Measurements from ENCODE around the gene SEPTIN8.

DNA sequence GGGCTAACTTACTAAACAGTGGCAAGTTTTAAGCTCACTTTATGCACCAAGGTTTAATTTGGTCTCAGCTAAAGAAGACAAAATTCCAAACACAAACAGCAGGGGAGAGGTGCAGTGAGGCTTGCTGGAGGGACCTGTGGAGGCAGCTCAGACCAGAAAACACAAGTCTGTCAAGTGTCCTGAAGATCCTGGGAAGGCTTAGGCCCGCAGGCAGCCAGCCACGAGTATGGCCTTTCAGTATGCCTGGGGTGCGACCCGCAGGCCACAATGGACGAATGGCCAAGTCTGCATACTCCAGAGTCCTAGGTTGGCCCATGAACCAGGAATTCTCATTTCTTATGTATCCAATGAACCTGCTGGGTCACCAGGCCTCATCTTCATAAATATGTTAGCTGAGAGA is 20.5 kb downstream of the SEPTIN8 start:
- TF ChIP-seq, protein P1, sequence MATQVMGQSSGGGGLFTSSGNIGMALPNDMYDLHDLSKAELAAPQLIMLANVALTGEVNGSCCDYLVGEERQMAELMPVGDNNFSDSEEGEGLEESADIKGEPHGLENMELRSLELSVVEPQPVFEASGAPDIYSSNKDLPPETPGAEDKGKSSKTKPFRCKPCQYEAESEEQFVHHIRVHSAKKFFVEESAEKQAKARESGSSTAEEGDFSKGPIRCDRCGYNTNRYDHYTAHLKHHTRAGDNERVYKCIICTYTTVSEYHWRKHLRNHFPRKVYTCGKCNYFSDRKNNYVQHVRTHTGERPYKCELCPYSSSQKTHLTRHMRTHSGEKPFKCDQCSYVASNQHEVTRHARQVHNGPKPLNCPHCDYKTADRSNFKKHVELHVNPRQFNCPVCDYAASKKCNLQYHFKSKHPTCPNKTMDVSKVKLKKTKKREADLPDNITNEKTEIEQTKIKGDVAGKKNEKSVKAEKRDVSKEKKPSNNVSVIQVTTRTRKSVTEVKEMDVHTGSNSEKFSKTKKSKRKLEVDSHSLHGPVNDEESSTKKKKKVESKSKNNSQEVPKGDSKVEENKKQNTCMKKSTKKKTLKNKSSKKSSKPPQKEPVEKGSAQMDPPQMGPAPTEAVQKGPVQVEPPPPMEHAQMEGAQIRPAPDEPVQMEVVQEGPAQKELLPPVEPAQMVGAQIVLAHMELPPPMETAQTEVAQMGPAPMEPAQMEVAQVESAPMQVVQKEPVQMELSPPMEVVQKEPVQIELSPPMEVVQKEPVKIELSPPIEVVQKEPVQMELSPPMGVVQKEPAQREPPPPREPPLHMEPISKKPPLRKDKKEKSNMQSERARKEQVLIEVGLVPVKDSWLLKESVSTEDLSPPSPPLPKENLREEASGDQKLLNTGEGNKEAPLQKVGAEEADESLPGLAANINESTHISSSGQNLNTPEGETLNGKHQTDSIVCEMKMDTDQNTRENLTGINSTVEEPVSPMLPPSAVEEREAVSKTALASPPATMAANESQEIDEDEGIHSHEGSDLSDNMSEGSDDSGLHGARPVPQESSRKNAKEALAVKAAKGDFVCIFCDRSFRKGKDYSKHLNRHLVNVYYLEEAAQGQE (IDR thresholded peaks at IDR 0.05; ENCODE audit: insufficient read depth in 1 of 2, low read depth in 2 of 2, low read length in 2 of 2), result no peak
- TF ChIP-seq POLR2AphosphoS5 (IDR thresholded peaks at IDR 0.05; ENCODE audit: low read depth, low read length) (no peak), FOXP2 (optimal IDR thresholded peaks at IDR 0.05; ENCODE audit: borderline replicate concordance, extremely low read depth, extremely low read length, insufficient read depth) (no peak), SIN3A (IDR thresholded peaks at IDR 0.05; ENCODE audit: borderline replicate concordance, insufficient read depth, low read length) (no peak), TAF1 (IDR thresholded peaks at IDR 0.05; ENCODE audit: borderline replicate concordance, insufficient read depth, low read length) (no peak)

Measured in PFSK-1 (cell line).